NCI-H2171 treated with DMSO at 0.1 percent for 48 hours (cell line): ENCODE measurements around the gene LGI2.

Experiments
- DNase-seq: peaks from one replicate; lab custom pipeline; 2025; lab: John Stamatoyannopoulos, UW

The LGI2 gene

DNA sequence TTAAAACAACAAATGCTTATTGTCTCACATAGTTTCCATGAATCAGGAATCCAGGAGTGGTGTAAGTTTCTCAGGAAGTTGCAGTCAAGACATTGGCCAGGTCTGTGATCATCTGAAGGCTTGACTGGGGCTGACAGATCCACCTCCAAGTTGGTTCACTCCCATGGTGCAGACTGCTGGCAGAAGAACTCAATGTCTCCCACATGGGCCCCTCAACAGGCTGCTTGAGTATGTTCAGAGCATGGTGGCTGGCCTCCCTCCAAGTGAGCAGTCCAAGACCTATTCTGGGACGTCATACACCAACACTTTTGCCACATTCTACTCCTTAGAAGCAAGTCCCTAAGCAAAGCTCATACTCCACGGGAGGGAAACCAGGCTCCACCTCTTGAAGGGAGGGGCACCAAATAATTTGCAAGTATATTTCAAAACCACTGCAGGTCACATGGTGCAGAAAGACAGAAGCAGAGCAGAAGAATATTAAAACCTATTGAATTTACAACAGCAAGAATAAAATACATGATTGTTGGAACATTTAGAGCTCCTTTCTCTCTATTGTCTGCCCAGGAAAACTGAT is 35.3 kb downstream of the LGI2 start:
- no peak for DNase-seq

DNA sequence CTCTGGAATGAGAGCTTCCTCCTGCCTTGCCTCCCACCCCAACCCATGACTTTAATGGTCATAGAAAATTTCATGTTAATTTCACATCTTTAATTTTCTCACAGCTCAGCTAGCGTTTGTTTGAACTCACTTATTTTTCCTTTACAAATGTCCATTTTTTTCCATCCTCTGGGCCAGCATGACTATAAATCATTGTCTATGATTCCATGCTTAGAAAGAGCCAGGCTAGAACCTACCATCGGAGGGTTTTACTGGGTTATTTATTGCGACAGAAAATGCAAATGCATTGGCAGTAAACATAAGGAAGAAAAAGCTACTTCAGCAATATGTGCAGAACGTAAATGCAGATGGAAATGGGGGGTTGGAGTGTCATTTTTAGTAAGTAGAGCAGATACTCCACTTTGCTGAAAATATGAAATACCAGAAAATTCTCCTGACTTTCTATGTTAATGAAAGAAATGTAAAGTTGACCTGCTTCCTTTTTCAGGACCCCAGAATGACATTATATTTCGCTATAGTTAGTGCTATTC is 37.1 kb downstream of the LGI2 start:
- no peak for DNase-seq

DNA sequence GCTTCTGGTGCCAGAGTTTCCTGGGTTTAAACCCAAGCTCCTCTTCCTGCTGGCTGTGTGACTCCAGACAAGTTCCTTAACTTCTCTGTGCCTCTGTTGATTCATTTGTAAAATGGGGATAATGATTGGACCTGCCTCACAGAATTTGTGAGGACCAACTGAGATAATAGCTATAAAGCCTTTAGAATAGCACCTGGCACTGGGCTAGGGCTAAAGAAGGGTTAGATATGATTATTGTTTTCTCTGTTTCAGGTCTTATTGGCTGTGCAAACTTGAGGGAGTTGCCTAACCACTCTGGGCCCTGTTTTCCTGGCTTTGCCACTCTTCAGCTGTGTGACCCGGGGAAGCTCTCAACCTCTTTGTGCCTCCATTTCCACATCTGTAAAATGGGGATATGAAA is 37.8 kb downstream of the LGI2 start:
- no peak for DNase-seq

DNA sequence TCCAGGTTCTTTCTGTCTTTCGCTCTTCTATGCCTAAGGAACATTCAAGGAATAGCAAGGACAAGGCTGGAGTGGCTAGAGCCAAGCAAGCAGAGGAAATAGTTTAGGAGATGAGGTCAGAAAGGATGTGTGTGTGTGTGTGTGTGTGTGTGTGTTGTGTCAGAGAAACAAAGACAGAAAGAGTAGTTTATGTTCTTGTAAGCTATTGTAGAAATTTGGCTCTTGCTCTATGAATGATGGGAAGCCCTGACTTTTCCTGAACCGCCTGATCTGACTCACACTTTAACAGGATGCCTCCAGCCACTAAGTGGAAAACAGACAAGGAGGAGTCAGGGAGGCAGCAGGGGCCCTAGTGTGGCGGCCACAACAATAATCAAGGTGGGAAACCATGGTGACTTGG is 39.7 kb downstream of the LGI2 start:
- DNase-seq: no peak

DNA sequence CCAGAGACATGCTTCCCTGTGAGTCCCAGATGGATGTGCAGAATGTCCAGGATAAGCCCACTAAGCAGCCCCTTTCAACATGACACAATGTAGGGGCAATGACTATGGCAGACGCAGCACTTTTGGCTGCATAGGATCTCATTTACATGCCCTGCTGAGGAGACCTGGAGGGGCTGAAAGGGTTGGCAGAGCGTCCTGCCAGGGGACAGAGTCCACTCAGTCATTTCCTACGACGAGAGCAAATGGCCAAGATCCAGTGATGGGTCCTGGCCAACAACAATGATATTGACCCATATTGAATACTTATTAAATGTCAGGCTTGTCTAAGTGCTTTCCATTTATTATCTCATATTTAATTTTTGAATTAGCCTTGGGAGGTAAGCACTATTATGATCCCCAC is 41.4 kb downstream of the LGI2 start:
- DNase-seq: no peak

DNA sequence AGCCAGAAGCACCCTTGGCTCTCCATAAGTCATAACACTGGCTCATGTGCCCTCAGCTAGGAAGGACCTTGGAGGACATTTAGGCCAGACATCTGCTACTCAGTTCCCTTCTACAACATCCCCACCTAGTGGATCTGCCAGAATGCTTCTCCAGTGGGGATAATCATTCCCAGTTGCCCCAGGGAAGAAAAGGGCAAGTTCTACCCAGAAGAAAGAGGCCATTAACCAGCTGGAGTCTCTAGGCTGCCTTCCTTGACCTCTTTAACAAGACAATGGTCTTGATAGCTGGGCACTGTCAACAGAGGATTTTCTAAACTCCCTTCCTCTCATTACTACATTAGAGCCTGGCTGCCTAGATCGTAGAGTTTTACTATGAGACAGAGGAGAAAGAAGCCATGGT is 42.0 kb downstream of the LGI2 start:
- no peak for DNase-seq

DNA sequence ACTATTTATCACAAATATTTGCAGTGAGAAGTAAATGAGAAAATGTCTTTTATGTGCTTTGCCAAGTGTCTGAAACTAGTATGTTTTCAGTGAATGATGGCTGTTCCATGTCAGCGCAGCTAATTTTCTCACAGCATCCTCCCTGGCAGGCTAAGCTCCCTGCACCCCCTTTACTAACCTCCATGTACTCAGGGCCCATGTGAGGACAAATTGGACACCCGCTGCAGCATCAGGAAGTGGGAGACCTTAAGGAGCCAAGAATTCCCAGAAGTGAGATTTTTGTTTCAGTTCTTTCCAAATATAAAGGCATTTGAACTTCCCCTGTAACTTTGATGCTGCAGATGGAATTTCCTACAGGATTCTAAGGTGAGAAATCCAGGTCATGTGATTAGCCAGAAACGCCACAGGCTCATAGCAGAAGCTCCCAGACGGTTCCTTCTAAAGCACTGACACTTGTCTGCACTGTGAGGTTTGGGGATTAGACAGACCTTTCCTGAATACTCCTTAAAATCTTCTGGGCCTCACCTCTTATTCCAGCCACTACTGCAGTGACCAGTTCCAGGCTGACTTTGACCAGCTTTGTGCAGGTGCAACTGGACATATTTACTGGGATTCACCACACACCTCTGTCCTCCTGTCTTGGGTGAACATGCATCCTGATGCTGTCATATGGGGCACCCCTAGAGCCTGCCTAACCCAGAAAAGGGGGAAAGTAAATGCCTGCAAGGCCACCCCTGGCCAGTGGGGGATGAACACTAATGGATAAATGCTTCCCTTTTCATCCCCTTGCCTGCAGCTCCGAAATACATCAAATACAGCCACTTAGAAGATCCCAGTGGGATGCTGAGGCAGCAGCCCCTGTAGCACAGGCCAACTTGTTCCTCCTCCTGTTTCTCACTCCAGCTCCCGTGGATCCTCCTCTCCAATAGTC is 45.9 kb downstream of the LGI2 start:
- DNase-seq: no peak

DNA sequence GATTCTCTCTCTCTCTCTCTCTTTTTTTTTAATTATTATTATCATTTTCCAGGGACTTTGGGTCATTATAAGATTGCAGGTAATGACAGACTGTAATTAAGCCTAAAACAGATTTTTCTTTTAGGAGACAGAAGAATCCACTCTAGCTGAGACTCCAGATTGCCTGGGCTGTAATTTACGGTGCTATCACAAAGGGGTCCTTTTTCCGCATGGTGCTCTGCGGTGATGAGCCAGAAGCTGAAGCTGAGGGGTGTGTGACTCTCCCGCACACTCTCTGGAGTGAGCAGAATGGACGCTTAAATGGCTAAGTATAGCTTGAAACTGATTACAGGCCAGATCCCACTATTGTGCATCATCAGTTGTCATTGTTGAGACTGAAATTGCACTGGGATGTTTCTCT is 50.0 kb downstream of the LGI2 start:
- no peak for DNase-seq

DNA sequence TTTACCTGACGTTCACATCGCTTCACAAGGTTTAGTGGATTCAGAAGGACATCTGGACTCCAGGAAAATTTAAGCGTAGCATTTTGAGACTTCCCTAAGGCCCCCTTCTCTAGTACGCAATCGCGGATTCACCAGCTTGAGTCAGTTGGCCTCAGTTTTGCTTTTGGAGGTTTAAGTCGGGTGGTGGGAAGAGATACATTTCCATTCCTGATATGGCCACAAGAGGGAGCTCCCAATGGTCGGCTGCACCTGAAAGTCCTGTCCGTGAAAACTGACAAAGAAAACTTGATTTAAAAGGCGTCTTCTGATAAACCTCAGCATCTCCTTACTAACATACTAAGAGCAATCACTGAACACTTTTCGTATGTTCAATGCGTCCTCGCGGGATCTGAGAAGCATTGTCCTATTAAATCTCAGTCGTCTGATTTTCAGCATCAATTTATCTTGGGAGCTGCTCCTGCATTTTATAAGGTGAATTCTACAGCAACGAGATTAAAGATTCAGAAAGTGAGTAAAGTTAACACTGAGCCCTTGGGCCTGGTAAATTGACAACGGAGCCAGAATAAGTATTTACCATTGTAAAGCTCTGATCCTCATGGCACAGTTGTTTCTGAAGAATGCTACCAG is 50.6 kb downstream of the LGI2 start:
- DNase-seq: peak; percentile 13

DNA sequence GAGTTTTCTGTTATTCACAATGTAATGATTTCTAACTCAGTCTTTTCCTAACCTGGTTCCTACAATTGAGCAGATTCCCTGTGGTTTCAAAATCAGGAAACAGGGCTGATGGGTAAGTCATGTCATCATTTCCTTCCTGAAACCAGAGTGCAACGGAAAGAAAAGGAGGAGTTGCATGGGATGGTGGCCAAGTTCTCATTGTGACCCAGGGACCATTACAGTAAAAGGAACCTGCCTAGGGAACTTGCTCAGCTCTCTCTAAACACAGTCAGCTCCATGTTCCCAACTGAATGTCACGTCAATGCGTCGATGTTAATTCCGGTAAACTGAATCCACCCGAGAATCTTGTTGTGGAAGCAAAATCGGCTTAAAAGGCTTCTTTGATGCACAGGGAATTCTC is 51.2 kb downstream of the LGI2 start:
- no peak for DNase-seq

DNA sequence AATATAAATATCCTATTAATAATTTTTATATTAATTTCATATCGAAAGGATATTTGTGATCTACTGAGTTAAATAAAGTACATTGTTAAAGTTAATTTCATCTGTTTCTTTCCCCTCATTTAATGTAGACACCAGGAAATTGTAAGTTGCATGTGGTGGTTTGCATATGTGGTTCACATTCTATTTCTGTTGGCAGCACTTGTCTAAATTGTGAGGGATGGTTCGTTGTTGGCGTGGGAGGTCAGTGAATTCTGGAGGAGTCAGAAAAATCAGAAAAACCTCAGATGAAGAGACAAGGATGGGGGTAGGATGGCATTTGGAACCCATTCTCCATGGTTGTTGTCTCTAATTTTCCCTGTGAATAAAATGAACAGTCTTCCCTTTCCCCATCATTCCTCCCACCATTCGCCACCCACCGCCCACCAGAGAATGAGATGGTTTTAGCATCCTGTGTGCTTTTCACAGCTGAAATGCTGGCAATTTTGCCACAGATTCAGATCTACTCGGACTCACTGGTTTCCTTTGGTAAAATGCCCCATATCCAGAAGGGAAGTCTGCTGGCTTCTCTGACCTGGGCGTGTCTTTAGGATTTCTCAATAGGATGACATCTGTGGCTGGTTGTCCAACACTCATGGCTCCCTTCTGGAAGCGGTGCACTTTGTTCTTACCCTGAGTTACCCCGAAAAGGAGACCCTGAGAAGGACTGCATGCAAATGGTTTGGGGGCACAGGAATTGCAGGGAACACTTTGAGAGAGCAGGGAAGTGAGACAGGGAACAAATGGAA is 52.3 kb downstream of the LGI2 start:
- no peak for DNase-seq

DNA sequence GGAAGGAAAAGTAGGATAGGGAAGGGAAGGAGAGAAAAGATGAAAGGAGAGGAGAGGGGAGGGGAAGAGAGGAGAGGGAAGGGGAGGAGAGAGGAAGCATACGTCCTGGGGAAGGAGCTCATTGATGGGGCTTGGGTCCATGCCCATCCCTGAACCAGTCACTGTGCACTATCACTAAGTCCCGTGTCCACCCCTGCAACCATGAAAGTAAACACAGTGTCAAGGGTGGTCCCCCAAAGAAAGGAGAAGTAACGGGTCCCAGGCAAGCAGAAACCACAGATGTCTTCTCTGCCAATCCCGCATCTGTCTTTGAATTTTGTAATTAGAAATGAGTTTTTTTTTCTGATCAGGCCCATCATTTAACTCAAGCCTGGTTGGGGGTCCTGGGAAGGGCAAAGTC is 55.2 kb downstream of the LGI2 start:
- no peak for DNase-seq

DNA sequence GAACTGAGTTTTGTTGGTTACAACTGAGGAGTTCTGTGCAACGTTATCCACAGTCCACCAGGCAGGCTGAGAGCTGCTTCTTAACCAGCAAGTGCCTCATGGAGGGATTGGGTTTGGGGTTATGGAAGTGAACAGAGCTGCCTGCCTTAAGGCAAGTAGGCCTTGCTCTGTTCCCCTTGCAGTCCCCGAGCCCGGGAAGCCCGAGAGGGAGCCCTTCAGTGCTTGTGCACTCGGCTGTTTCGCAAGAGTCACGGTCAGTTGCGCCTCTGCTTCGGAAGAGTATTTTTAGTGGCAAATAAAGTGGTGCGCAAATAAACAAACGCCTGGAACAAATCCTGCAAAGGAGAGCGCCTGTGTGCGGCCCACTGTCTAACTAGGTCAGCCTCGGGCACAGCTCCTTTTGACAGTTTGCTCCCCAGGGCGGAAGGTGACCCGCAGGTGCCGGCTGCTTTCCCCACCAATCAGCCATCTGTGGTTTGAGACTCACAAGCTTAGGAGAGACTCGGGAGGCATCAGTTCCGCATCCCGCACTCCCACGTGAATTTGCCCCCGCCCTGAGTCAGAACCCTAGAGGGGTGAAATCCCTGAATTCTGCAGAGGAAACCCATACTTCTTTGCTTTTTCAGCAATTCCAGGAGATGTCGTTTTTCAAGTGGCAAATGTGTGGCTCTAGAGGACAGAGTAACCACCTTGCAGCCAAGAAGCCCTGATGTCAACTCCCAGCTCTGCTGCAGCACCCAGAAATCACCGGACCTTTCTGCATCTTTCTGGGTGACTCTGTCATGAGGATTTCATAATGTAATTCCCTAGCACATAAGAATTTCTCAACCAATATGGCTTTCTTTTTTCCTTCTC is 56.8 kb downstream of the LGI2 start:
- DNase-seq: no peak

DNA sequence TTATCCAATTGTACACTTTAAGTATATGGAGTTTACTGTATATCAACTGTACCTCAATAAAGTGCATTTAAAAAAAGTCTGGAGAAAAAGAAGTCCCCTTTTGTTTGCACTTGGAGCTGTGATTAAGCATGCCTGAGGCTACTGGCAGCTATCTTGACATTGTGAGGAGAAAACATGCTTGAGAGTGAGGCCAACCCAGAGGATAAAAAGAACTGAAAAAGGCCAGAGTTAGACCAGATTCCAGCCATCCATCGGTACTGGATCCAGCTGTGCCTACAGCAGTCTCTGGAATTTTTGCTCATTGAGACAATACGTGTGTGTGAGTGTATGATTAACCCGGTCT is 57.4 kb downstream of the LGI2 start:
- no peak for DNase-seq

DNA sequence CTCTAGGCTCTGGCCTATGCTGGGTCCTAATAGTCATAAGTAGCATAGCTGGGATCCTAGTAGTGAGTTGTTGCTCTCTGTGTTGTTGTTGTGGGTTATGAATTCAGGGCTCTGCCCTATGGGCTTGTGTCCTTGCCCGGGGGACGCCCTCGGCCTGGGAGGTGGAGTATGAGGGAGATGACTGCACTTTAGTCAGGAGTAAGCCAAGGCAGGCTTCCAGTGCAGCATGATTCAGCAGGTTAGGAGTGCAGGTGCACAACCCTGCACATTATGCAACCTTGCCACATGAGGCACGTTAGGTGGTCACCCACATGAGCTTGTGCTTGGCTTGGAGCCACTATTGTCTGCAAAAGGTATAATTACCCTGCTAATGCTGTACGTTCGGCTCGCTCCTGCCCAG is 59.6 kb downstream of the LGI2 start:
- no peak for DNase-seq

DNA sequence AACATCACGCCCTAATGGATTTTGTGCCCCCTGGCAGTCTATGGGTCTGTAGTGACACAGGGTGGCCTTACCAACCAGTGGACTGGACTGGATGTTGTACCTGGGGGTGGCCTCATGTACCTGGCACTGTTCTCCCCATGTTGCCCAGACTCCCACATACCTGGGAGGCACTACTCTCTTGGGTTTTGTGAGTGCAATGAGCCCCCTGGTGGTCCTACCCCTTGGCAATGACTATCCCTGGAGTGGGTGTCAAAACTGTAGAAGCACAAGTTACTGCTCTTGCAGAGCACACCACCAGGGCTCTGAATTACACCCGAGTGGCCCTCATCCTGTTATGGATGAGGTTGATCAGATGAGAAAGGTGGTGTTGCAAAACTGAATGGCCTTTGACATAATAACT is 60.1 kb downstream of the LGI2 start:
- DNase-seq: no peak

DNA sequence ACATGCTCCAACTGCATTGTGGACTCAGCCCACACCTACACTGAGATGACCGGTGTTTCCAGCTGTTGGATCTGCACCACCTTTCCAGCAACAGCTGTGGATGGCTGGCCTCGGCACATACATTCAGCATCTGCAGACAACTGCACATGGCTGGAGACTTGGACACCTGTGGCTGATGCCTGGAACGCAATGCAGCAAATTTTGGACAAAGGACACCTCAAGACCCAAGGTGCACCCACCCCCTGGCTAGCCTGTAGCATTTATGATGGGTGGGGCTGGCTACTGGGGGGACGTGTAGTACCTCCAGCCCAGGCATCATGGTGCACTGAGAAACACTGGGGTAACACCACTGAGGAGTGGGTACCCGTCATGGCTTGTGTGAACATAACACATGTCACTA is 60.6 kb downstream of the LGI2 start:
- no peak for DNase-seq

DNA sequence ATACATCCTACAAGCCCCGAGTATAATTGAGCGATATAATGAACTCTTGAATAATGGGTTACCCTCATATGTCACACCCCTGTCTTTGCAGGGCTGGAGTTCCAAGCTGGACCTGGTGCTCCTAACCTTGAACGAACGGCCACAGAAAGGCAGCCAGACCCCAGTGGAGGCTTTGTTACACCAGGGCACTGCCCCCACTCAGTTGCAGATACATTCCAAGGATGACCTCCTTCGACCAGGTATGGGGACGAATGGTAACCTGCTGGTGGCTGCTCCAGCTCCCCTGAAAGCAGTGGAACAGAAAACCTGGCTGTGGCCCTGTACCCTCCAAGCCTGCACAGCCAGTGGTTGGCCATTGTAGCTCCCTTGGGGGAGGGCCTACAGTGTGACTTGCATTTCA is 61.3 kb downstream of the LGI2 start:
- no peak for DNase-seq

DNA sequence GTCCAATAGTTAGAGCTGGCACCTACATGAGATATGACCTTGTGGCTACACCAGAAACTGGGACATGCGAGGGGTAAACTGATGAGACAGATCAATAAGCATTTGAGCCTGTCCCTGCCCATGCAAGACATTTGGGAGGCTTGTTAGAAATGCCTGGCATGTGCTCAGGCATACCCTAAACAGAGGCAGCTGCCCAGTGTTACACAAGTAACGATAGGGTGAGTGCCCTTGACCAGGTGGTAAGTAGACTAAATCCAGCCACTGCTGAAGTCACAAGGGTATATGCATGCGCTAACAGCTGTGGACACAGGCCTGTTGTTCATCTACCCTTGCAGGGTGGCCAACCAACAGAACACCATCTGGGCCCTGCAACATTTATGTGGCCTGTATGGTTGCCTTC is 61.8 kb downstream of the LGI2 start:
- no peak for DNase-seq

DNA sequence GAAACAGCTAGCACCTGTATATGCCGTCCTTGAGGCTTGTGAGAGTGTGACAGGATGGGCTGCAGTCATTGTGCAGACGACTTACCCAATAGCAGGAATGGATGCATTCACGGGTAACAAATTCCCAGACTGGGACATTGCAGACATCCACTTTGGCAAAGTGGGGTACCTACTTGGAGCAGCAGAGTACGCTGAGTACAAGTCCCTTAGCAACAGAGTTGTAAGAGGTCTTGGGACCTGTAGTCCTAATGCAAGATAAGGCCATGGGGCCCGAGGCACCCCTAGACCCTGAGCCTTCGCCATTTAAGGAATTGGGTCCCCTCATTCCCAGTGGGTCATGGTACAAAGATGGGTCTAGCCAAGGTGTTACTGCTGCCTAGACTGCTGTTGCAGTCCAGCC is 62.5 kb downstream of the LGI2 start:
- no peak for DNase-seq

DNA sequence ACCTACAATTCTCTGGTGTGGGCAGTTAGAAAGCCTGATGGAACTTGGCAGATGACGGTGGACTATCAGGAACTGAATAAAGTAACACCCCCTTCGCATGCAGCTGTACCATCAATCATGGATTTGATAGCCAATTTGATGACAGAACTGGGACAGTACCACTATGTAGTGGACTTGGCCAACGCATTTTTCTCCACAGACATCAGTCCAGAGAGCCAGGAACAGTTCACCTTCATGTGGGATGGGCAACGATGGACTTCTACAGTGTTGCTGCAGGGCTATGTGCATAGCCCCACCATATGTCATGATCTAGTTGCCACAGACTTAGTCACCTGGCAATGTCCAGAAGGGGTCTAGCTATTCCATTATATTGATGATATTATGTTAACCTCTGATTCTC is 63.4 kb downstream of the LGI2 start:
- no peak for DNase-seq

DNA sequence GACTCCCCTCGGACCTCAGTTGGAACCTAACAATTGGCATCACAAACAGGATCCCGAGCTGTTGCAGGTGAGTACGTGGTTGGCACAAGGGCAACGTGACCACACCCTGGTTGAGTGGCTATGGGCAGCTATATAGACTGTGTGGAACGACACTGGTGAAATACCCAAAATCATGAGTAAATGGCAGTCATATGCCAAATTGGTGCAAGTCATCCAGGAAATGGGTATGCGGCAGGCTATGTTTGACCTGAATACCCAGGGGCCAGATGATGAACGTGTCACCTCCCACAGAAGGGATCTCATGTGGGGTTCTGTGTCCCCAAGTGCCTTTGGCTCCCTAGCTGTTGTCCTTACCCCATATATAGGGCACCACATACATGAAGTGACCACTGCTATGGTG is 64.7 kb downstream of the LGI2 start:
- no peak for DNase-seq
